Measurements from ENCODE around the gene DNAJB13. TPM values are rescaled to one million over a fixed set of nuclear protein-coding genes. Genes with fewer than 3 reads are reported as not detected.

Gene DNAJB13
- total and polyA plus RNA-seq, 9 donors = 0.36 to 23.3 (median 2.1) TPM; not detected in 2

DNA sequence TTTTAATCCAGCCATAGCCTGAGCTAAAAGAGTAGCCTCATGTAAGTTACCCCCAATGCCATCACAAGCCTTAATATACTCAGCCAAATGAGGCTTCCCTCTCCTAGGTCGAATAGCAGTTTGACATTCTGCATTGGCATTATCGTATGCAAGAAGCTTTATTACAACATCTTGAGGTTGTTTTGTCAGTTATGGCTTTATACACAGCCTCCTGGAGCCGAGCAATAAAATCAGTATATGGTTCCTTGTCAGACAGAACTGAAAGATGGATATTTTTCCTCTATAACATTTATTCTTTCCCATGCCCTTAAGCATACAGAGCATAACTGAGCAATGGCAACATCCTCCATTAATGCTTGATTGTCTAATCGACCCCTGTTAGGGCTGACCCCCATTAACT is 5.4 kb upstream of the DNAJB13 start:
- H3K27ac ChIP-seq = no peak overlapping the region
- no peaks in the 10 kb centered on the region for H3K4me1 ChIP-seq (ENCODE audit: insufficient read depth)
- intact Hi-C loops (cut with DNase I) = no loop called here
- TF ChIP-seq, protein P1, sequence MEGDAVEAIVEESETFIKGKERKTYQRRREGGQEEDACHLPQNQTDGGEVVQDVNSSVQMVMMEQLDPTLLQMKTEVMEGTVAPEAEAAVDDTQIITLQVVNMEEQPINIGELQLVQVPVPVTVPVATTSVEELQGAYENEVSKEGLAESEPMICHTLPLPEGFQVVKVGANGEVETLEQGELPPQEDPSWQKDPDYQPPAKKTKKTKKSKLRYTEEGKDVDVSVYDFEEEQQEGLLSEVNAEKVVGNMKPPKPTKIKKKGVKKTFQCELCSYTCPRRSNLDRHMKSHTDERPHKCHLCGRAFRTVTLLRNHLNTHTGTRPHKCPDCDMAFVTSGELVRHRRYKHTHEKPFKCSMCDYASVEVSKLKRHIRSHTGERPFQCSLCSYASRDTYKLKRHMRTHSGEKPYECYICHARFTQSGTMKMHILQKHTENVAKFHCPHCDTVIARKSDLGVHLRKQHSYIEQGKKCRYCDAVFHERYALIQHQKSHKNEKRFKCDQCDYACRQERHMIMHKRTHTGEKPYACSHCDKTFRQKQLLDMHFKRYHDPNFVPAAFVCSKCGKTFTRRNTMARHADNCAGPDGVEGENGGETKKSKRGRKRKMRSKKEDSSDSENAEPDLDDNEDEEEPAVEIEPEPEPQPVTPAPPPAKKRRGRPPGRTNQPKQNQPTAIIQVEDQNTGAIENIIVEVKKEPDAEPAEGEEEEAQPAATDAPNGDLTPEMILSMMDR (IDR thresholded peaks at IDR 0.05) = no peak
- TF ChIP-seq EP300 (IDR thresholded peaks at IDR 0.05) = no peak
- TF ChIP-seq POLR2A (IDR thresholded peaks at IDR 0.05) = no peak
- no peaks in the 10 kb centered on the region for H3K9me3 ChIP-seq
- no peak overlapping the region for H3K4me3 ChIP-seq
- no peaks in the 10 kb centered on the region for H3K27me3 ChIP-seq
- 69 to 71% (median 71%) methylated on average over 4 of the region's 4 CpGs for WGBS, 3 donors
- DNase-seq = no peak
- H3K36me3 ChIP-seq = no peaks in the 10 kb centered on the region

GRCh38 chr11:73946798-73947458 is 3.9 kb upstream of the DNAJB13 start:
- Histone ChIP-seq H3K9me3 (no peaks in the 10 kb centered on the region), H3K27ac (no peak overlapping the region), H3K36me3 (no peaks in the 10 kb centered on the region), H3K4me1 (ENCODE audit: insufficient read depth) (no peaks in the 10 kb centered on the region), H3K27me3 (no peaks in the 10 kb centered on the region), H3K4me3 (no peak overlapping the region)
- TF ChIP-seq, protein P1 (IDR thresholded peaks at IDR 0.05) = no peak
- no peak for TF ChIP-seq EP300 (IDR thresholded peaks at IDR 0.05)
- no peak for TF ChIP-seq POLR2A (IDR thresholded peaks at IDR 0.05)
- intact Hi-C loops (cut with DNase I) = no loop called here
- DNase-seq = no peak
- 86 to 88% (median 88%) methylated on average over 13 of the region's 13 CpGs for WGBS, 3 donors

- DNase-seq = no peak
- Histone ChIP-seq H3K27me3 (no peaks in the 10 kb centered on the region), H3K9me3 (no peaks in the 10 kb centered on the region), H3K36me3 (no peaks in the 10 kb centered on the region), H3K4me1 (ENCODE audit: insufficient read depth) (no peaks in the 10 kb centered on the region), H3K27ac (no peak overlapping the region), H3K4me3 (no peak overlapping the region)
- WGBS, 3 donors = 85 to 90% (median 88%) methylated on average over 4 of the region's 4 CpGs
- TF ChIP-seq, protein P1 (IDR thresholded peaks at IDR 0.05) = no peak
- TF ChIP-seq EP300 (IDR thresholded peaks at IDR 0.05) (no peak), POLR2A (IDR thresholded peaks at IDR 0.05) (no peak)
- intact Hi-C loops (cut with DNase I) = no loop called here
These were observed 1.6 kb upstream of the DNAJB13 start for GRCh38 chr11:73949246-73949645.

GRCh38 chr11:73949912-73950311 is 914 bp upstream of the DNAJB13 start:
- no peaks in the 10 kb centered on the region for H3K4me1 ChIP-seq (ENCODE audit: insufficient read depth)
- H3K4me3 ChIP-seq = no peak overlapping the region
- H3K27ac ChIP-seq = no peak overlapping the region
- TF ChIP-seq, protein P1 (IDR thresholded peaks at IDR 0.05) = no peak
- no peak for TF ChIP-seq POLR2A (IDR thresholded peaks at IDR 0.05)
- no peak for TF ChIP-seq EP300 (IDR thresholded peaks at IDR 0.05)
- no peaks in the 10 kb centered on the region for H3K36me3 ChIP-seq
- no peaks in the 10 kb centered on the region for H3K9me3 ChIP-seq
- DNase-seq = no peak
- no peaks in the 10 kb centered on the region for H3K27me3 ChIP-seq
- 89 to 93% (median 90%) methylated on average over 5 of the region's 5 CpGs for WGBS, 3 donors
- intact Hi-C loops (cut with DNase I) = no loop called here
